IMR-90 (cell line): ENCODE measurements around the gene SLC4A5. TPM values are rescaled to one million over a fixed set of nuclear protein-coding genes. Genes with fewer than 3 reads are reported as not detected.
"Not testable (repeated sequence)": the region's sequence is repeated elsewhere in the genome, so short reads cannot be mapped to it uniquely, and the experiment has no call there.

ENCODE experiments used
- ATAC-seq: fragments of 200-7000 bp; cut with Tn5 transposase; 2 replicates; pipeline ENCODE4 v1.9.1; 2020; ENCODE audit warnings: low read depth, mild to moderate bottlenecking, moderate library complexity
- BruUV-seq: library from RNA; stranded (reverse); fragments of 400-500 nt; replicated peaks from 2 replicates; lab custom pipeline; 2021; lab: Mats Ljungman, UMichigan
- CTCF ChIA-PET: fragments of 300-600 bp; formaldehyde crosslinking; extraction: SDS; loops from one replicate; lab custom pipeline; 2021; ENCODE audit warnings: antibody characterized with exemption; lab: Yijun Ruan, JAX
- POLR2A ChIA-PET: fragments of 300-600 bp; sonication (Branson Sonifier 250); formaldehyde crosslinking; loops from one replicate; lab custom pipeline; 2022; ENCODE audit warnings: antibody characterized with exemption; ENCODE audit not compliant: unreplicated experiment; lab: Charles Lee
- DNase-seq: peaks from one replicate; pipeline ENCODE4 v3.0.0; 2013
- H2AFZ ChIP-seq: replicated peaks from 2 replicates; pipeline ENCODE3; 2013; ENCODE audit warnings: low read length, mild to moderate bottlenecking; ENCODE audit not compliant: poor library complexity
- H2AK5ac ChIP-seq: 2 replicates; pipeline ENCODE4 v1.6.1; 2013; ENCODE audit warnings: low read depth, low read length, inconsistent platforms
- H2AK9ac ChIP-seq: replicated peaks from 2 replicates; pipeline ENCODE3; 2013; ENCODE audit warnings: mild to moderate bottlenecking, low read depth, low read length, moderate library complexity; ENCODE audit not compliant: poor library complexity
- H2BK120ac ChIP-seq: 2 replicates; pipeline ENCODE4 v1.6.1; 2013; ENCODE audit warnings: low read depth, low read length, inconsistent platforms
- H2BK15ac ChIP-seq: 3 replicates; pipeline ENCODE4 v1.6.1; 2013; ENCODE audit warnings: low read depth, low read length, inconsistent platforms
- H2BK20ac ChIP-seq: 2 replicates; pipeline ENCODE4 v1.6.1; 2013; ENCODE audit warnings: low read depth, mild to moderate bottlenecking, inconsistent platforms, low read length, moderate library complexity
- H2BK5ac ChIP-seq: 2 replicates; pipeline ENCODE4 v1.6.1; 2013; ENCODE audit warnings: mild to moderate bottlenecking, low read depth, low read length, inconsistent platforms; ENCODE audit not compliant: poor library complexity, severe bottlenecking
- H3K14ac ChIP-seq: replicated peaks from 2 replicates; pipeline ENCODE4 v1.6.1; 2013; ENCODE audit warnings: low read depth, low read length, inconsistent platforms
- H3K18ac ChIP-seq: 2 replicates; pipeline ENCODE4 v1.6.1; 2013; ENCODE audit warnings: low read depth, low read length, control low read depth
- H3K23ac ChIP-seq: 2 replicates; pipeline ENCODE4 v1.6.1; 2013; ENCODE audit warnings: low read depth, low read length, inconsistent platforms
- H3K27ac ChIP-seq: 2 replicates; pipeline ENCODE4 v1.5.1; 2013; ENCODE audit warnings: mild to moderate bottlenecking, control low read depth, low read length; ENCODE audit not compliant: insufficient read depth
- H3K27me3 ChIP-seq: 2 replicates; pipeline ENCODE4 v1.6.1; 2013; ENCODE audit warnings: low read length; ENCODE audit not compliant: control insufficient read depth, insufficient read depth
- H3K36me3 ChIP-seq: 2 replicates; pipeline ENCODE4 v1.6.1; 2013; ENCODE audit warnings: low read length, mixed read lengths; ENCODE audit not compliant: control insufficient read depth, insufficient read depth
- H3K4ac ChIP-seq: 2 replicates; pipeline ENCODE4 v1.6.1; 2013; ENCODE audit warnings: low read depth, low read length, inconsistent platforms
- H3K4me1 ChIP-seq: 2 replicates; pipeline ENCODE4 v1.6.1; 2013; ENCODE audit warnings: low read length, mixed read lengths; ENCODE audit not compliant: control insufficient read depth, insufficient read depth
- H3K4me2 ChIP-seq: 2 replicates; pipeline ENCODE4 v1.6.1; 2013; ENCODE audit warnings: low read depth, mild to moderate bottlenecking, control low read depth, low read length, moderate library complexity
- H3K4me3 ChIP-seq: 2 replicates; pipeline ENCODE4 v1.5.1; 2013; ENCODE audit warnings: low read depth, mild to moderate bottlenecking, control low read depth, low read length, moderate library complexity; ENCODE audit not compliant: insufficient read depth
- H3K56ac ChIP-seq: 2 replicates; pipeline ENCODE4 v1.6.1; 2013; ENCODE audit warnings: low read length, inconsistent platforms; ENCODE audit not compliant: insufficient read depth; ENCODE audit errors: extremely low read depth
- H3K79me1 ChIP-seq, 2 experiments: 2 replicates each; pipeline ENCODE4 v1.6.1; 2013; ENCODE audit warnings: low read length in 2 of 2, inconsistent platforms in 1 of 2, low read depth in 1 of 2
- H3K9ac ChIP-seq: 2 replicates; pipeline ENCODE4 v1.6.1; 2013; ENCODE audit warnings: low read depth, low read length, control low read depth
- H3K9me1 ChIP-seq: 2 replicates; pipeline ENCODE4 v1.6.1; 2013; ENCODE audit warnings: low read length, inconsistent platforms; ENCODE audit not compliant: insufficient read depth
- H3K9me3 ChIP-seq: 2 replicates; pipeline ENCODE4 v1.6.1; 2013; ENCODE audit warnings: low read length; ENCODE audit not compliant: control insufficient read depth, insufficient read depth
- H4K20me1 ChIP-seq: 2 replicates; pipeline ENCODE4 v1.6.1; 2013; ENCODE audit warnings: low read length, inconsistent platforms; ENCODE audit not compliant: insufficient read depth
- H4K5ac ChIP-seq: 2 replicates; pipeline ENCODE4 v1.6.1; 2013; ENCODE audit warnings: mild to moderate bottlenecking, low read depth, low read length, control low read depth
- H4K8ac ChIP-seq, 2 experiments: 2 replicates each; pipeline ENCODE4 v1.6.1; 2013; ENCODE audit warnings: low read depth in 2 of 2, low read length in 2 of 2, control low read depth in 1 of 2, inconsistent platforms in 1 of 2
- H4K91ac ChIP-seq: 2 replicates; pipeline ENCODE4 v1.6.1; 2013; ENCODE audit warnings: low read depth, low read length, inconsistent platforms; ENCODE audit not compliant: insufficient read depth
- CEBPB ChIP-seq: IDR thresholded peaks from 2 replicates; pipeline ENCODE4 v1.6.1; 2012; ENCODE audit warnings: low read depth, low read length, improper control_type of control experiment
- CHD1 ChIP-seq: IDR thresholded peaks from 2 replicates; pipeline ENCODE4 v1.6.1; 2012; ENCODE audit warnings: low read depth, low read length, improper control_type of control experiment
- WGBS, 2 experiments: methylation state at CpG; one replicate each; pipeline versions ENCODE4 v1.1.5 to v1.1.7; 2013; ENCODE audit warnings: missing lambda C conversion rate in 2 of 2; ENCODE audit not compliant: insufficient read length in 1 of 2; ENCODE audit errors: extremely low coverage in 2 of 2; 5-methylcytosine and 5-hydroxymethylcytosine counted together
- dilution Hi-C: fragments of 300-500 bp; cut with HindIII; formaldehyde crosslinking; loops from one replicate; pipeline ENCODE4 v1.14.3; 2018; ENCODE audit warnings: low sequenced_read_pairs; ENCODE audit not compliant: unreplicated experiment
- in situ Hi-C: fragments of 300-500 bp; cut with MboI; formaldehyde crosslinking; loops from 3 replicates; pipeline ENCODE4 v1.14.3; 2019; ENCODE audit warnings: low sequenced_read_pairs, inconsistent platforms, mixed read lengths
- intact Hi-C: fragments of 100-400 bp; cut with micrococcal nuclease; formaldehyde crosslinking; loops from 2 replicates; pipeline ENCODE4 v1.10.0; 2022
- polyA plus RNA-seq, 3 experiments: library from polyadenylated mRNA; depleted of rRNA; stranded (reverse); fragments of >200 nt; gene quantifications; 2 replicates each; pipeline ENCODE4 v1.2.3, GENCODE V29; 2012; ENCODE audit warnings: low replicate concordance in 1 of 3
- total RNA-seq: library from RNA; depleted of rRNA; stranded (reverse); fragments of >200 nt; gene quantifications from 2 replicates; pipeline ENCODE4 v1.2.3, GENCODE V29; 2012

The SLC4A5 gene
- total and polyA plus RNA-seq, 2 of the 4 experiments (the other 2 are of a cell fraction) = 0.18 to 0.22 TPM

- Histone ChIP-seq H3K9ac (no peak overlapping the region), H3K4ac (peak overlapping the region; percentile 20; the same call in 1 of the 2 replicates), H4K5ac (peak overlapping the region; percentile 38), H3K56ac (no peak overlapping the region), H3K9me1 (0 out of 2 replicates have a peak, but pooled peaks cover 3% of the 10 kb centered on the region), H3K23ac (peak overlapping the region; percentile 21; the same call in 1 of the 2 replicates), H3K79me1 (no peaks in the 10 kb centered on the region), H3K36me3 (no peaks in the 10 kb centered on the region), H2AFZ (peak overlapping the region; percentile 81), H3K14ac (peak overlapping the region; percentile 52; the same call in 1 of the 2 replicates), H2AK9ac (peak overlapping the region; percentile 73), H3K4me2 (no peak overlapping the region), H3K4me1 (peaks cover 2% of the 10 kb centered on the region; the same call in 1 of the 2 replicates), H2BK5ac (peak overlapping the region; percentile 12), H4K20me1 (no peaks in the 10 kb centered on the region), H4K91ac (peak overlapping the region; percentile 17; the same call in 1 of the 2 replicates), H4K8ac (peak overlapping the region in 1 of 2 experiments; percentile 63; a peak in 2 of 4 replicates), H2BK20ac (peak overlapping the region; percentile 62), H3K18ac (peak overlapping the region; percentile 7; the same call in 1 of the 2 replicates), H3K9me3 (no peaks in the 10 kb centered on the region), H2AK5ac (peak overlapping the region; percentile 73; the same call in 1 of the 2 replicates), H2BK120ac (peak overlapping the region; percentile 75; the same call in 1 of the 2 replicates), H3K27me3 (peaks cover 6% of the 10 kb centered on the region), H3K27ac (no peak overlapping the region), H2BK15ac (peak overlapping the region; percentile 52; the same call in 2 of the 3 replicates), H3K4me3 (no peak overlapping the region)
- in situ Hi-C loops = no loop called here
- 27% methylated on average over 2 of the region's 6 CpGs; no CpG with 5 or more reads in 1 of the 2 experiments for WGBS, 2 experiments
- ChIA-PET CTCF (interaction anchor here (0.7 to 0.9 kb wide), 2 partner anchors 8 to 187 kb away, joined by 3 read pairs; no protein-coding TSS in a partner anchor), POLR2A (interaction anchor here (1.0 to 1.2 kb wide), 2 partner anchors 9 to 12 kb away, joined by 3 read pairs; partner anchors contain the start of gene MOB1A)
- DNase-seq (peak; percentile 90), ATAC-seq (peak; percentile 95)
- TF ChIP-seq CHD1 (no peak), CEBPB (peak; percentile 77)
- no TSS peak for BruUV-seq
- dilution Hi-C loops = no loop called here
- intact Hi-C loops = no loop called here
Observed at GRCh38 chr2:74188018-74188601, 155.1 kb downstream of the SLC4A5 start.

- H3K14ac ChIP-seq, intact Hi-C loops, H4K91ac ChIP-seq, H4K8ac ChIP-seq, H2BK120ac ChIP-seq, H2AK9ac ChIP-seq, H2BK20ac ChIP-seq, H4K5ac ChIP-seq, in situ Hi-C loops, H3K4me3 ChIP-seq, H3K27ac ChIP-seq, dilution Hi-C loops, H3K36me3 ChIP-seq, H3K27me3 ChIP-seq, H3K9me1 ChIP-seq, H2BK5ac ChIP-seq, H3K79me1 ChIP-seq, H2BK15ac ChIP-seq, H2AK5ac ChIP-seq, H4K20me1 ChIP-seq, H3K23ac ChIP-seq, H3K9ac ChIP-seq, BruUV-seq, H3K56ac ChIP-seq, CTCF ChIA-PET, H3K4me2 ChIP-seq, DNase-seq, H3K4ac ChIP-seq, H2AFZ ChIP-seq, H3K9me3 ChIP-seq, H3K18ac ChIP-seq, ATAC-seq, H3K4me1 ChIP-seq: not testable (repeated sequence)
- POLR2A ChIA-PET = interaction anchor here (0.6 kb wide), 1 partner anchor 25 kb away, joined by 3 read pairs; no protein-coding TSS in a partner anchor
- 89% methylated on average over 3 of the region's 15 CpGs; no CpG with 5 or more reads in 1 of the 2 experiments for WGBS, 2 experiments
Observed at GRCh38 chr2:74186706-74187105, 156.5 kb downstream of the SLC4A5 start.
